ENCODE data around the gene RUNX2. TPM values are rescaled to one million over a fixed set of nuclear protein-coding genes. Genes with fewer than 3 reads are reported as not detected.
"Not testable (repeated sequence)": the region's sequence is repeated elsewhere in the genome, so short reads cannot be mapped to it uniquely, and the experiment has no call there.

Gene RUNX2
- total and polyA plus RNA-seq, 8 donors, result 0.09 to 3.8 (median 0.35) TPM

DNA sequence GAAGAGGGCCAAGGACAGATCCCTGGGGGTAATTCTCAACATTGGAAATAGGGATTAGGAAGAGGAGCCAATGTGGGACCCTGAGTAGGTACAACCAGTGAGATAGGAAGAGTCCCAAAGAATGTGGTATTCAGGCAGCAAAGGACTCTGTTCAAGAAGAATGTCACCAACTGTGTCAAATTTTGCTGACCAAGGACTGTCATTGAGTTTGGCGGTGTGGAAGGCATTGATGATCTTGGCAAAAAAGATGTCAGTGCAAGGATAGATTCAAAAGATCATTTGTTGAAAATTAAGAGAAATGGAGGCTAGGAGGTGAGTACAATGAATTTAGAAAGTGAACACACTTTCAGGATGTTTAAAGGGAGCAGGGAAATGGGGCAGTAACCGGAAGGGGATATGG is 132.0 kb downstream of the RUNX2 start:
- 94 to 96% methylated on average over 2 of the region's 2 CpGs for WGBS, 2 donors
- Histone ChIP-seq H3K4me1 (no peaks in the 10 kb centered on the region), H3K27ac (no peak overlapping the region), H3K27me3 (no peaks in the 10 kb centered on the region), H3K4me3 (no peak overlapping the region), H3K9me3 (no peaks in the 10 kb centered on the region), H3K36me3 (no peaks in the 10 kb centered on the region)
- intact Hi-C loops (cut with DNase I), result no loop called here
- ATAC-seq, result no peak
- no peak for FAIRE-seq
- no peak for DNase-seq
- TF ChIP-seq, protein P1, sequence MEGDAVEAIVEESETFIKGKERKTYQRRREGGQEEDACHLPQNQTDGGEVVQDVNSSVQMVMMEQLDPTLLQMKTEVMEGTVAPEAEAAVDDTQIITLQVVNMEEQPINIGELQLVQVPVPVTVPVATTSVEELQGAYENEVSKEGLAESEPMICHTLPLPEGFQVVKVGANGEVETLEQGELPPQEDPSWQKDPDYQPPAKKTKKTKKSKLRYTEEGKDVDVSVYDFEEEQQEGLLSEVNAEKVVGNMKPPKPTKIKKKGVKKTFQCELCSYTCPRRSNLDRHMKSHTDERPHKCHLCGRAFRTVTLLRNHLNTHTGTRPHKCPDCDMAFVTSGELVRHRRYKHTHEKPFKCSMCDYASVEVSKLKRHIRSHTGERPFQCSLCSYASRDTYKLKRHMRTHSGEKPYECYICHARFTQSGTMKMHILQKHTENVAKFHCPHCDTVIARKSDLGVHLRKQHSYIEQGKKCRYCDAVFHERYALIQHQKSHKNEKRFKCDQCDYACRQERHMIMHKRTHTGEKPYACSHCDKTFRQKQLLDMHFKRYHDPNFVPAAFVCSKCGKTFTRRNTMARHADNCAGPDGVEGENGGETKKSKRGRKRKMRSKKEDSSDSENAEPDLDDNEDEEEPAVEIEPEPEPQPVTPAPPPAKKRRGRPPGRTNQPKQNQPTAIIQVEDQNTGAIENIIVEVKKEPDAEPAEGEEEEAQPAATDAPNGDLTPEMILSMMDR (IDR thresholded peaks at IDR 0.05), result no peak

DNA sequence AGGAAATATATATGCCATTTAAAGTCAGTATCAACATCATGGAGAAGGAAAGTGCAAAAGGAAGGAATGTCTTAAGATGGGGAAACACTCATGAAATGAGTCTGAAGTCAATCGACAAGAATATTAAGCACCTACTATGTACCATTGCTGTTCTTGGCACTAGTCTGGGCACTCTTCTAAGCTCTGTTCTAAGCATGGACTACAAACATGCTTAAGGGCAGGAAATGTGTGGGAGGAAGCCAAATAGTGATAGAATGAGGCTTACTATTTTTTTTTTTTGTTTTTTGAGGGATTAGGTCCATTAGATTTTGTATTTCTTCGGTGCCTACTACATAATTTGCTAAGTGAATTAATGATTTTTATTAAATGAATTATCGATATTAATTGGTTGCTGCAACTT is 133.4 kb downstream of the RUNX2 start:
- intact Hi-C loops (cut with DNase I), result no loop called here
- no peak for ATAC-seq
- no peak for DNase-seq
- WGBS, 2 donors, result 71 to 83% methylated on average over 3 of the region's 3 CpGs
- H3K27ac ChIP-seq, result no peak overlapping the region
- FAIRE-seq, result no peak
- H3K36me3 ChIP-seq, result no peaks in the 10 kb centered on the region
- TF ChIP-seq, protein P1 (IDR thresholded peaks at IDR 0.05), result no peak
- no peaks in the 10 kb centered on the region for H3K27me3 ChIP-seq
- no peaks in the 10 kb centered on the region for H3K4me1 ChIP-seq
- H3K4me3 ChIP-seq, result no peak overlapping the region
- H3K9me3 ChIP-seq, result no peaks in the 10 kb centered on the region

DNA sequence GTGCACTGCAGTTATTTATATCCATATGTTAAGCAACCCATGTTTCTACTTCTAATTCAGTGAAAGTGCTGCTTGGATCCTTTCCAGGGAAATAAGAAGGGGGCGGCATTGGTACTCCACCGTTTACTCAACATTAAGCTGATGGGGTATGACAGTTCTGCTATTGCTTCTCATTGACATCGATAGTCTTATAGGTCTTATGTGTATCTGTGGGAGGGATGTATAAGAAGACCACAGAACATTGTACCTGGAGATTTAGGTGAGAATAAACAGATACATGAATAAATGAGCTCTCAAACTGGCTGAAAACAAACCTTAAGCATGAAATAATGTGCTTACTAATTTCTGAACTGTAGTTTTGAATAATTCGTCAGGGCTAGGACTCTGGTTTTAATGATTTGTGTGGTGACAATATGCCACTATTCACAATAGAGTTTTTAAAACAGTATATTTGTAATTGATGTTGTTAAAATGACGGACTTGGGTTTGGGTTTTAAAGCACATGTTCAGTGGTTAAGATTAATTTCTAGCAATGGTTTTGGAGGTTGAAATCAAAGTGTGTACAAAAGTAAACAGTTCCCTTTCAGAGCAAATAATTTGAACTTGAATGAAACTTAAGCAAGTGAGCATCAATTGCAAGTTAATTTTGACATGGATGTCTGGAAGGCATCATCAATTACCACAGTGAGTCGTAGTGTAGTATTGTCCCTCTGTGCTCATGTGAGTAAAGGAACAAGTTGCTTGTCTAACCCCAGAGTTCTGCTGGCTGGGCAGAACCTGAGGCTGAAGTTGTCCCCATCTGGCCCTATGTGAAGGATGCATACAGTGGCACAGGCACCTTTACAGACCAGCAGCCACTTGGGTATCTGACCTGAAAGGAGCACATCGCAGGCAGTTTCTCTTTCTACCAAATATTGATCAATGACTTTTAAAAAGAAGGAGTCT is 134.3 kb downstream of the RUNX2 start:
- Histone ChIP-seq H3K9me3 (no peaks in the 10 kb centered on the region), H3K4me1 (no peaks in the 10 kb centered on the region), H3K27me3 (no peaks in the 10 kb centered on the region), H3K4me3 (no peak overlapping the region), H3K36me3 (no peaks in the 10 kb centered on the region), H3K27ac (no peak overlapping the region)
- no peak for ATAC-seq
- no peak for FAIRE-seq
- intact Hi-C loops (cut with DNase I), result no loop called here
- no peak for DNase-seq
- TF ChIP-seq, protein P1 (IDR thresholded peaks at IDR 0.05), result no peak
- WGBS, 2 donors, result 48 to 53% methylated on average over 7 of the region's 7 CpGs

DNA sequence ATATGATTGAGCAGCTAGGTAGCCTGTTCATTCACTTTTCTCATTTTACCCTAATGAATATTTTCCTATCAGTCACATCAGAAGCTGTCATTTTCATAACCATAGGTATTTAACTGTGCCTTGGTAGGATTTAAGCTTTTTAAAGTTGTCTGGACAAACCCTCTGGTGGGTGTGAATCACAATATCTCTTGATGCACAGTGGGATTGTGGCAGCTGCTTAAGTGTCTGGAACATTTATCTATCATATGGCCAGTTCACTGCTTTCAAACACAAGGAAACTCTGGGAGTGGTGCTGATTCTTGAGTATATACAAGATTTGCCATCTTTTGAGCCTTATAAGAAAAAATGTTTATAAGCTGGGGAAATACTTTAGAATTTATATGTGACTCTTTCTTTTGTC is 136.6 kb downstream of the RUNX2 start:
- Histone ChIP-seq H3K4me1 (no peaks in the 10 kb centered on the region), H3K36me3 (no peaks in the 10 kb centered on the region), H3K27me3 (no peaks in the 10 kb centered on the region), H3K27ac (no peak overlapping the region), H3K4me3 (no peak overlapping the region), H3K9me3 (no peaks in the 10 kb centered on the region)
- TF ChIP-seq, protein P1 (IDR thresholded peaks at IDR 0.05), result no peak
- intact Hi-C loops (cut with DNase I), result no loop called here
- FAIRE-seq, result no peak
- no peak for ATAC-seq
- DNase-seq, result no peak

DNA sequence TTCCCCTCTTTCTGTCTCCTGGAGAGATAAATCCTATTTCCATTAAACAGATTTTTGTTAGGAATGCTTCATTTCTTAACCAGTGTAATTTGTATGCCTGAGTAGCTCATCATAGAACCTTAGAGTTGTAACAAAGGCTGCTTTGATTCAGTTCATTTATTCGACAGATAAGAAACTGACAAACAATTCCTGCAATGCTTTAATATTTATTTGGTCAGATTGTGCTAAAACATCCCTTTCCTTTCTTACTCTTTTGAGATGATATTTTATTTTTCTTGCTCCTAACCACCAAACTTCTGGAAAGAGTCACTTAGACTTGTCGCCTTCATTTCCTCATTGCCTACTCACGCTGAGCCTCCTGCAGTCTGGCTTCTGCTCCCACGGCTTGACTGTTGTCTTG is 138.6 kb downstream of the RUNX2 start:
- Histone ChIP-seq H3K27ac (no peak overlapping the region), H3K36me3 (no peaks in the 10 kb centered on the region), H3K9me3 (no peaks in the 10 kb centered on the region), H3K4me1 (no peaks in the 10 kb centered on the region), H3K27me3 (no peaks in the 10 kb centered on the region), H3K4me3 (no peak overlapping the region)
- DNase-seq (no peak), ATAC-seq (no peak), FAIRE-seq (no peak)
- TF ChIP-seq, protein P1 (IDR thresholded peaks at IDR 0.05), result no peak
- intact Hi-C loops (cut with DNase I), result no loop called here
- WGBS, 2 donors, result 78 to 84% methylated on average over 4 of the region's 4 CpGs

DNA sequence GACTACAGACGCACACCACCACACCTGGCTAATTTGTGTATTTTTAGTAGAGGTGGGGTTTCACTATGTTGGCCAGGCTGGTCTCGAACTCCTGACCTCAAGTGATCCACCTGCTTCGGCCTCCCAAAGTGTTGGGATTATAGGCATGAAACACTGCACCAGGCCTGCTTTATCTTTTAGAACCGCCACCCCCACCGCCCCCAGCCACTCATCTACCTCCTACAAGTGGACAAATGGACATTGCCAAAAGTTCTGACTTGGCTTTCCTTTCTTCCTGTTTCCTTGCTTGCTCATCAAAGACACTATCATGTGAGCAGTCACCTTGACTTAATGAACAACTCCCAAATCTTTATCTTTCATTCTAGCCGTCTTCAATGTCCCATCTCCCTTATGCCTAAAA is 139.3 kb downstream of the RUNX2 start:
- H3K27ac ChIP-seq; H3K4me3 ChIP-seq; ATAC-seq; H3K36me3 ChIP-seq; H3K4me1 ChIP-seq; intact Hi-C loops (cut with DNase I); DNase-seq; H3K9me3 ChIP-seq; FAIRE-seq; H3K27me3 ChIP-seq: not testable (repeated sequence)
- 89 to 97% methylated on average over 6 of the region's 6 CpGs for WGBS, 2 donors

All from pancreas (tissue), 10 donors.